GM06990 (cell line): Measurements from ENCODE around the gene GCK.

Source experiments
- DNase-seq: peaks from one replicate; pipeline ENCODE4 v3.0.0-alpha.2; 2011; ENCODE audit not compliant: insufficient read length; ENCODE audit errors: extremely low read depth
- H3K27me3 ChIP-seq: replicated peaks from 2 replicates; pipeline ENCODE4 v1.6.0; 2011; ENCODE audit warnings: low read length; ENCODE audit not compliant: control insufficient read depth, insufficient read depth
- H3K36me3 ChIP-seq: 2 replicates; pipeline ENCODE4 v1.5.1; 2011; ENCODE audit warnings: low read length; ENCODE audit not compliant: control insufficient read depth, insufficient read depth
- H3K4me3 ChIP-seq: replicated peaks from 2 replicates; pipeline ENCODE4 v1.5.1; 2011; ENCODE audit warnings: low read depth, mild to moderate bottlenecking, control low read depth, low read length
- TF ChIP-seq, protein P1 (sequence below): IDR thresholded peaks from 2 replicates; pipeline ENCODE4 v1.5.1; 2011; ENCODE audit warnings: low read length, control low read depth, mild to moderate bottlenecking, inconsistent platforms; ENCODE audit not compliant: insufficient read depth, poor library complexity, severe bottlenecking

Gene GCK

DNA sequence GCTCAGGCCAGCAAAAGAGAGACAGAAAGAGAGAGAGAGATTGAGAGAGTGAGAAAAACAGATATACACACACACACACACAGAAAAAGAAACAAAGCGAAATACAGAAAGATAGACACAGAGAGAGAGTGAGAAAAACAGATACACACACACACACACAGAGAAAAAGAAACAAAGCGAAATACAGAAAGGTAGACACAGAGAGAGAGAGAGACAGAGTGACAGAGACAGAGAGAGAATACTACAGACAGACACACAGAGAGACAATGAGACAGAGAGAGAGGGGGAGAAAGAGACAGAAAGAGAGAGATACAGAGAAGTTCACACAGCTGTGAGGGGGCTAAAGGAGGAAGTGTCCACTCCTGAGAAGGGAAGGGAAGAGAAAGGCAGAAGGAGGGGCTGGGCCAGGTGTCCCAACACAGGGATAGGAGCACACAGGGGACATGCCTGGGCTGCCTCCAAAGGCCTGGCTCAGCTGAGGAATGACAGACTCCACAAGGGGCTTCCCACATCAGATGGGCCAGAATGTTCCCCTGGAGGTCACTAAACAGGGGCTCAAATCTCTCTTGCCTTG, 4.3 kb downstream of the GCK start:
- TF ChIP-seq, protein P1, sequence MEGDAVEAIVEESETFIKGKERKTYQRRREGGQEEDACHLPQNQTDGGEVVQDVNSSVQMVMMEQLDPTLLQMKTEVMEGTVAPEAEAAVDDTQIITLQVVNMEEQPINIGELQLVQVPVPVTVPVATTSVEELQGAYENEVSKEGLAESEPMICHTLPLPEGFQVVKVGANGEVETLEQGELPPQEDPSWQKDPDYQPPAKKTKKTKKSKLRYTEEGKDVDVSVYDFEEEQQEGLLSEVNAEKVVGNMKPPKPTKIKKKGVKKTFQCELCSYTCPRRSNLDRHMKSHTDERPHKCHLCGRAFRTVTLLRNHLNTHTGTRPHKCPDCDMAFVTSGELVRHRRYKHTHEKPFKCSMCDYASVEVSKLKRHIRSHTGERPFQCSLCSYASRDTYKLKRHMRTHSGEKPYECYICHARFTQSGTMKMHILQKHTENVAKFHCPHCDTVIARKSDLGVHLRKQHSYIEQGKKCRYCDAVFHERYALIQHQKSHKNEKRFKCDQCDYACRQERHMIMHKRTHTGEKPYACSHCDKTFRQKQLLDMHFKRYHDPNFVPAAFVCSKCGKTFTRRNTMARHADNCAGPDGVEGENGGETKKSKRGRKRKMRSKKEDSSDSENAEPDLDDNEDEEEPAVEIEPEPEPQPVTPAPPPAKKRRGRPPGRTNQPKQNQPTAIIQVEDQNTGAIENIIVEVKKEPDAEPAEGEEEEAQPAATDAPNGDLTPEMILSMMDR = no peak
- DNase-seq = no peak
- Histone ChIP-seq H3K27me3 (peaks cover 1% of the 10 kb centered on the region), H3K36me3 (no peaks in the 10 kb centered on the region), H3K4me3 (no peak overlapping the region)

GRCh38 chr7:44184206-44184872, 4.9 kb downstream of the GCK start:
- TF ChIP-seq, protein P1 = no peak
- Histone ChIP-seq H3K4me3 (no peak overlapping the region), H3K36me3 (no peaks in the 10 kb centered on the region), H3K27me3 (peaks cover 1% of the 10 kb centered on the region)
- DNase-seq = no peak

- DNase-seq = no peak
- Histone ChIP-seq H3K27me3 (peaks cover 1% of the 10 kb centered on the region), H3K36me3 (no peaks in the 10 kb centered on the region), H3K4me3 (no peak overlapping the region)
- TF ChIP-seq, protein P1 = no peak
Measured at GRCh38 chr7:44183386-44183785, 5.9 kb downstream of the GCK start.

DNA sequence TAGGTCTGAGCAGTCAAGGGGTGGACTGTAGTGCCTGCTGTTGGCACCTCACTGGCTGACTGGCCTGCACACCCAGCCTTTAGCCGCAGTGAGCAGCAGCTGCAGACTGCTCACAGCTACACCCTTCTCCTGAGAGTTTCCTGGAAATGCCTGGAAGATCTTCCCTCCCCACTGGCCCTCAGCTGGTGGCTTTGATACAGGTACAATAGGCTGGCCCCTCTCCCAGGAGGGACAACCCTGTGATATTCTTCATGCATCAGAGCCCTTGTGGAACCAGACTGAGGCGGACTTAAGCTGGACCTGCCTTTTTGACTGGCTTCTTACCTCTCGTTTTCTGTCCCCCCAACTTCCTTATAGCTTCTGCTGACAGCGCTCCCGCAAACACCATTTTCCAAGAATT, 6.4 kb downstream of the GCK start:
- H3K36me3 ChIP-seq = no peaks in the 10 kb centered on the region
- DNase-seq = no peak
- H3K4me3 ChIP-seq = no peak overlapping the region
- TF ChIP-seq, protein P1 = no peak
- peaks cover 1% of the 10 kb centered on the region for H3K27me3 ChIP-seq

DNA sequence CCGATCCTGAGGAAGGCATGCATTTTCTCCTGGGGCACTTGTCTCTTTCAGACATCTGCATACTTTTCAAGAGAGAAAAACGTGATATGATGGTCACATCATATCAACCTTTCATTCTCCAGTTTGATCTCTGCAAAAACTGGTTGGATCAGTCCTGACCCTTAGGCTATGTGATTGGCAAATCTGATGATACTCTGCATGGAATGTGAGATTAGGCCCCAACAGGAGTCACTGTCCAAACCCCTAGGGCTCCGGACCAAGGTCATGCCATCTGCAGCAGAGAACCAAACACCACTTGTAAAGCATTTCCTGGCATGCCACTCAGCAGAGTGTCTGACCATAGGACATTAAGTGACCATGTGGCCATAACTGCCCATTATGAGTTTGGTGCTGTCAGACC, 8.6 kb downstream of the GCK start:
- TF ChIP-seq, protein P1 = no peak
- Histone ChIP-seq H3K4me3 (no peak overlapping the region), H3K36me3 (no peaks in the 10 kb centered on the region), H3K27me3 (peaks cover 1% of the 10 kb centered on the region)
- DNase-seq = no peak

- Histone ChIP-seq H3K27me3 (peaks cover under 1% of the 10 kb centered on the region), H3K36me3 (no peaks in the 10 kb centered on the region), H3K4me3 (no peak overlapping the region)
- TF ChIP-seq, protein P1 = no peak
- DNase-seq = no peak
Measured at GRCh38 chr7:44177570-44178131, 11.6 kb downstream of the GCK start.
